ENCODE results near the gene ATRIP.

- no peak for TF ChIP-seq CTCF (IDR thresholded peaks at IDR 0.05)
- no peak for TF ChIP-seq EZH2 (IDR thresholded peaks at IDR 0.05)
- no peak for TF ChIP-seq EZH2phosphoT487 (IDR thresholded peaks at IDR 0.05)
Measured at GRCh38 chr3:48467110-48467454, 20.5 kb downstream of the ATRIP start.
